ENCODE measurements around the gene APOBEC3C. TPM values are rescaled to one million over a fixed set of nuclear protein-coding genes. Genes with fewer than 3 reads are reported as not detected.
"Not testable (repeated sequence)": the region's sequence is repeated elsewhere in the genome, so short reads cannot be mapped to it uniquely, and the experiment has no call there.

APOBEC3C gene
- total RNA-seq, 1 donor = 9.2 TPM

- H3K4me3 ChIP-seq (ENCODE audit: low read length) = no peak overlapping the region
- peaks cover 10% of the 10 kb centered on the region for H3K4me1 ChIP-seq (ENCODE audit: insufficient read depth, low read length)
- H3K9me3 ChIP-seq (ENCODE audit: low read depth, low read length) = no peaks in the 10 kb centered on the region
- H3K27me3 ChIP-seq (ENCODE audit: insufficient read depth, low read length) = no peaks in the 10 kb centered on the region
Observed at GRCh38 chr22:39027717-39028116, 13.7 kb downstream of the APOBEC3C start.

GRCh38 chr22:39028281-39028680 is 14.2 kb downstream of the APOBEC3C start:
- H3K9me3 ChIP-seq (ENCODE audit: low read depth, low read length) = no peaks in the 10 kb centered on the region
- no peaks in the 10 kb centered on the region for H3K27me3 ChIP-seq (ENCODE audit: insufficient read depth, low read length)
- peaks cover 10% of the 10 kb centered on the region for H3K4me1 ChIP-seq (ENCODE audit: insufficient read depth, low read length)
- H3K4me3 ChIP-seq (ENCODE audit: low read length) = no peak overlapping the region

DNA sequence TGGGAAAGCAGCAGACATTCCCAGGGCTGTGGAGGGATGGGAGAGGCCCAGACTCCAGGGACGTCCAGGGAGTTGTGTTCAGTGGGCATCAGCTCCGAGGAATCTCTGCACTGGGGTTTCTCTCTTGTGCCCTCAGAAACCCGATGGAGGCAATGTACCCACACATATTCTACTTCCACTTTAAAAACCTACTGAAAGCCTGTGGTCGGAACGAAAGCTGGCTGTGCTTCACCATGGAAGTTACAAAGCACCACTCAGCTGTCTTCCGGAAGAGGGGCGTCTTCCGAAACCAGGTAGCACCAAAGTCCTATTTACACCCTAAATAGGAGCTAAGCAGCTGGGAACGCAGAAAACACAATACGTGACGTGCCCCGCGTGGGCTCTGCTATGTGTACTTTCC is 15.2 kb downstream of the APOBEC3C start:
- H3K9me3 ChIP-seq (ENCODE audit: low read depth, low read length) = no peaks in the 10 kb centered on the region
- no peaks in the 10 kb centered on the region for H3K27me3 ChIP-seq (ENCODE audit: insufficient read depth, low read length)
- no peak overlapping the region for H3K4me3 ChIP-seq (ENCODE audit: low read length)
- H3K4me1 ChIP-seq (ENCODE audit: insufficient read depth, low read length) = peaks cover 2% of the 10 kb centered on the region

GRCh38 chr22:39030705-39031104 is 16.6 kb downstream of the APOBEC3C start:
- Histone ChIP-seq H3K9me3 (ENCODE audit: low read depth, low read length) (no peaks in the 10 kb centered on the region), H3K27me3 (ENCODE audit: insufficient read depth, low read length) (no peaks in the 10 kb centered on the region), H3K4me1 (ENCODE audit: insufficient read depth, low read length) (no peaks in the 10 kb centered on the region), H3K4me3 (ENCODE audit: low read length) (no peak overlapping the region)

DNA sequence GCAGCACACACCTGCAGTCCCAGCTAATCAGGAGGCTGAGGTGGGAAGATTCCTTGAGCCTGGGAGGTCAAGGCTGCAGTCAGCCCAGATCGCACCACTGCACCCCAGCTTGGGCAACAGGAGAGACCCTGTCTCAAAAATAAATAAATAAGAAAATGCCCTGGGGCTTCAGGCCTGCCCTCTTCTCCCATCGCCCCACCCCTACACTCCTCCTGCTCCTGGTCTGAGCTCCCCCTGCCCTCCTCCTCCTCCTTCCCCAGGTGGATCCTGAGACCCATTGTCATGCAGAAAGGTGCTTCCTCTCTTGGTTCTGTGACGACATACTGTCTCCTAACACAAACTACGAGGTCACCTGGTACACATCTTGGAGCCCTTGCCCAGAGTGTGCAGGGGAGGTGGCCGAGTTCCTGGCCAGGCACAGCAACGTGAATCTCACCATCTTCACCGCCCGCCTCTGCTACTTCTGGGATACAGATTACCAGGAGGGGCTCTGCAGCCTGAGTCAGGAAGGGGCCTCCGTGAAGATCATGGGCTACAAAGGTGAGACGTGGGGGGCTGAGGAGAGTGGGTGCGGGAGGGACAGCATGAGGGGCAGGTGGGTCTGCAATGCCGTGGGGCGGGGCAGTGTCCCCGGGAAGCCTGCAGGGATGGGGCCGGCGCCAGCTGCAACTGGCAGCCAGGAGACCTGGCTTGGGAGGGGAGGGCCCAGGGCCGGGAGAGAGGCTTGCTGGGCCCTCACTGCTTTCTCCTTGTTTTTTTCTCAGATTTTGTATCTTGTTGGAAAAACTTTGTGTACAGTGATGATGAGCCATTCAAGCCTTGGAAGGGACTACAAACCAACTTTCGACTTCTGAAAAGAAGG is 17.6 kb downstream of the APOBEC3C start:
- not testable (repeated sequence) for H3K9me3 ChIP-seq (ENCODE audit: low read depth, low read length); H3K27me3 ChIP-seq (ENCODE audit: insufficient read depth, low read length); H3K4me1 ChIP-seq (ENCODE audit: insufficient read depth, low read length)

DNA sequence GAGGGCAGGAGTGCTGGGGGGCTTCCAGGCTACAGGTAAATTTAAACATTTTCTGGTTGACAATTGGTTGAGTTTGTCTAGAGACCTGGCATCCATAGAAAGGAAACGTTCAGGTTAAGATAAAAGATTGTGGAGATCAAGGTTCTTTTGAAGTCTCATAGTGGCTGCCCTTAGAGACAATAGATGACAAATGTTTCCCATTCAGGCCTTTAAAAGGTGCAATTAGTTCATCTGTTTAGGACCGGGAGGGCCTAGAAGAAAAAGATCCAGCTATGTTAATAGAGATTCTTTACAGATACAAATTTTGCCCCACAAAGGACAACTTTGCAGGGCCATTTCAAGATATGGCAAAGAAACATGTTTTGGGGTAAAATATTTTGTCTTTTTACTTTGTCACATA is 23.0 kb downstream of the APOBEC3C start:
- H3K9me3 ChIP-seq (ENCODE audit: low read depth, low read length); H3K4me3 ChIP-seq (ENCODE audit: low read length); H3K27me3 ChIP-seq (ENCODE audit: insufficient read depth, low read length): not testable (repeated sequence)
- peaks cover 15% of the 10 kb centered on the region for H3K4me1 ChIP-seq (ENCODE audit: insufficient read depth, low read length)

More for the DNA sequence above, 17.6 kb downstream of the APOBEC3C start:
- not testable (repeated sequence) for H3K4me3 ChIP-seq (ENCODE audit: low read length)

DNA sequence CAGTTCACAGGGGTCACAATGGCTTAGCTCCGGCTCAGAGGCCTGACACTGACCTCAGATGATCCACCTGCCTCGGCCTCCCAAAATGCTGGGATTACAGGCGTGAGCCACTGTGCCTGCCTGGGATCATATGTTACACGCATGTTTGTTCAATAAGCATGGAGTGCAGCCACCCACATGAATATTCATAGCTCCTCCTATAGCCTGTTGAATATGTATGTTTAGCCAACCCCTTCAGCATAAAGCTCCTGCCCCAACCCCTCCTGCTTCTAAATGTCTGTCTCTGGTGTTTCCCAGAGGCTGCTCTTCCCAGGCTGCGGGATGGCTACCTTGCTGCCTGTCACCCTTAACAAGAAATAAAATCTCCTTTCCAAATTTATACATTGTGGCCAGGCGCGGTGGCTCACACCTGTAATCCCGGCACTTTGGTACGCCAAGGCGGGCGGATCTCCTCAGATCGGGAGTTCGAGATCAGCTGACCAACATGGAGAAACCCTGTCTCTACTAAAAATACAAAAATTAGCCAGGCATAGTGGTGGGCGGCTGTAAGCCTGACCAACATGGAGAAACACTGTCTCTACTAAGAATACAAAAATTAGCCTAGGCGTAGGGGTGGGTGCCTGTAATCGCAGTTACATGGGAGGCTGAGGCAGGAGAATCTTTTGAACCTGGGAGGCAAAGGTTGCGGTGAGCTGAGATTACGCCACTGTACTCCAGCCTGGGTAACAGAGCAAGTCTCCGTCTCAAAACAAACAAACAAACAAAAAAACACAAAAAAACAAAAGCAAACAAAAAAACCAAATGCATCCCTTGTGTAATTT is 25.5 kb downstream of the APOBEC3C start:
- Histone ChIP-seq H3K4me3 (ENCODE audit: low read length) (no peak overlapping the region), H3K4me1 (ENCODE audit: insufficient read depth, low read length) (peaks cover 22% of the 10 kb centered on the region), H3K27me3 (ENCODE audit: insufficient read depth, low read length) (no peaks in the 10 kb centered on the region), H3K9me3 (ENCODE audit: low read depth, low read length) (no peaks in the 10 kb centered on the region)

DNA sequence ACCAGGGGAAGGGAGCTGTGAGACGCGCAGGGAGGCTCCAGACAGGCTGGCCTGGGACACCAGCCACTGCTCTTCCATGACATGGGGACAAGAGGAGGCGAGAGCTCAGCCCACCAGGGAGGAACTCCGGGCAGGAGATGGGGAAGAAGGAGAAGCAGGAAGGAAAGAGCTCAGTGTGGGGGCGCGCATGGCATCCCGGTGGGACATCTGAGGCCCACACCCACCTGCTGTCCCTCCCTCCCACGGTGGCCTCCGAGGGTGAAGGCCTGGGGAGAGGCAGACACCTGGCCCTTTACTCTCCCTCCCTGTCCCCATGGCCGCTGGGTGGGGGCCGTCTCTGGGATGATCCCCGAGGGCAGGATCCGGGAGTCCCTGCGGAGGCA is 26.1 kb downstream of the APOBEC3C start:
- peaks cover 22% of the 10 kb centered on the region for H3K4me1 ChIP-seq (ENCODE audit: insufficient read depth, low read length)
- H3K27me3 ChIP-seq (ENCODE audit: insufficient read depth, low read length); H3K9me3 ChIP-seq (ENCODE audit: low read depth, low read length): not testable (repeated sequence)
- peak overlapping the region; percentile 57 for H3K4me3 ChIP-seq (ENCODE audit: low read length)

DNA sequence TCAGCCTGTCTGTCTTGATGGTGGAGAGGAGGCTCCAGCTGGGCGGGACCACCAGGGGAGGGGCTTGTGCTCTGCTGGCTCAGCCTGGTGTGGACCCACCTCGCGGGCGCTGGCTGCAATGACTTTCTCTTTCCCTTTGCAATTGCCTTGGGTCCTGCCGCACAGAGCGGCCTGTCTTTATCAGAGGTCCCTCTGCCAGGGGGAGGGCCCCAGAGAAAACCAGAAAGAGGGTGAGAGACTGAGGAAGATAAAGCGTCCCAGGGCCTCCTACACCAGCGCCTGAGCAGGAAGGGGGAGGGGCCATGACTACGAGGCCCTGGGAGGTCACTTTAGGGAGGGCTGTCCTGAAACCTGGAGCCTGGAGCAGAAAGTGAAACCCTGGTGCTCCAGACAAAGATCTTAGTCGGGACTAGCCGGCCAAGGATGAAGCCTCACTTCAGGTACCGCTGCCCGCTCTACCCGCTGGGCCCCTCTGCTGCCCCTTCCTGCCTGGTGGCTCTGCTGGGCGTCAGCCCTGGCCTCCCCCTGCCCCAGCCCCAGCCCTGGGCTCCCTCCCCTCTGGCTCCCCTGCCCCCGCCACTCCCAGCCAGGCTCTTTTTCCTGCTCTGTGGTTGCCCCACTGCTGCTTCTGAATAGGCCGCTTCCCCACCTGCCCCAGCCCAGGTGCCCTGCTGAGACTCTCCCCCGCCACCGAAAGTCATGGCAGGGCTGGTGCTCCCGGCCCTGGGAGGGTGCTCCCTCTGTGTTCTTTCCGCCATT is 26.7 kb downstream of the APOBEC3C start, which contains the start of gene APOBEC3F:
Gene APOBEC3F (plus strand): TSS at position 327 of the 759 bp plus-strand sequence. CDS start 97 bp downstream, at position 424.
- H3K27me3 ChIP-seq (ENCODE audit: insufficient read depth, low read length); H3K9me3 ChIP-seq (ENCODE audit: low read depth, low read length): not testable (repeated sequence)
- H3K4me1 ChIP-seq (ENCODE audit: insufficient read depth, low read length) = peaks cover 22% of the 10 kb centered on the region
- H3K4me3 ChIP-seq (ENCODE audit: low read length) = peak within 1 kb of the TSS; percentile 57

- Histone ChIP-seq H3K27me3 (ENCODE audit: insufficient read depth, low read length) (no peaks in the 10 kb centered on the region), H3K9me3 (ENCODE audit: low read depth, low read length) (no peaks in the 10 kb centered on the region), H3K4me3 (ENCODE audit: low read length) (no peak overlapping the region), H3K4me1 (ENCODE audit: insufficient read depth, low read length) (peaks cover 22% of the 10 kb centered on the region)
Observed at GRCh38 chr22:39041908-39042307, 27.9 kb downstream of the APOBEC3C start.

DNA sequence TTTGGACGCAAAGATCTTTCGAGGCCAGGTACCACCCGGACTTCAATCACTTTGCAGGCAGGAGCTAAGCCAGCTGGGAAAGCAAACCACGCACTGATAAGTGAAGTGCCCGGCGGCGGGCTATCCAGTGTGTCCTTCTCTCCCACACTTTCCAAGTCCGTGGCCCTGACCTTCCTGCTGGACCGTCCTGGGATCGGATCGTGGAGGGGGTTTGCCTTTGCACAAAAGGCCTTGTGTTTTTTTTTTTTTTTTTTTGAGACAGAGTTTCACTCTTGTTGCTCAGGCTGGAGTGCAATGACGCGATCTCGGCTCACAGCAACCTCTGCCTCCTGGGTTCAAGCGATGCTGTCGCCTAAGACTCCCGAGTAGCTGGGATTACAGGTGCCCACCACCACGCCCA is 29.0 kb downstream of the APOBEC3C start:
- H3K9me3 ChIP-seq (ENCODE audit: low read depth, low read length); H3K27me3 ChIP-seq (ENCODE audit: insufficient read depth, low read length); H3K4me3 ChIP-seq (ENCODE audit: low read length): not testable (repeated sequence)
- peaks cover 22% of the 10 kb centered on the region for H3K4me1 ChIP-seq (ENCODE audit: insufficient read depth, low read length)

DNA sequence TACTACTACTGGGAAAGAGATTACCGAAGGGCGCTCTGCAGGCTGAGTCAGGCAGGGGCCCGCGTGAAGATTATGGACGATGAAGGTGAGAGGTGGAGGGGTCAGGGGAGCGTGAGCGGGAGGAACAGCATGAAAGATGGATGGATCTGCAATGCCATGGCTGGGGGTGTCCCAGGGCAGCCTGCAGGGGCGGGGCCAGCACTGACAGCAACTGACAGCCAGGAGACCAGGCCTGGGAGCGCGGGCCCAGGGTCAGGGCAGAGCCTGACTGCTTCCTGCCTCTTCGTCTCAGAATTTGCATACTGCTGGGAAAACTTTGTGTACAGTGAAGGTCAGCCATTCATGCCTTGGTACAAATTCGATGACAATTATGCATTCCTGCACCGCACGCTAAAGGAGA is 31.1 kb downstream of the APOBEC3C start:
- not testable (repeated sequence) for H3K27me3 ChIP-seq (ENCODE audit: insufficient read depth, low read length); H3K9me3 ChIP-seq (ENCODE audit: low read depth, low read length); H3K4me3 ChIP-seq (ENCODE audit: low read length)
- peaks cover 18% of the 10 kb centered on the region for H3K4me1 ChIP-seq (ENCODE audit: insufficient read depth, low read length)

GRCh38 chr22:39049486-39049885 is 35.4 kb downstream of the APOBEC3C start:
- H3K27me3 ChIP-seq (ENCODE audit: insufficient read depth, low read length); H3K4me1 ChIP-seq (ENCODE audit: insufficient read depth, low read length); H3K9me3 ChIP-seq (ENCODE audit: low read depth, low read length); H3K4me3 ChIP-seq (ENCODE audit: low read length): not testable (repeated sequence)

GRCh38 chr22:39051844-39052495 is 37.9 kb downstream of the APOBEC3C start:
- not testable (repeated sequence) for H3K4me3 ChIP-seq (ENCODE audit: low read length); H3K27me3 ChIP-seq (ENCODE audit: insufficient read depth, low read length); H3K9me3 ChIP-seq (ENCODE audit: low read depth, low read length); H3K4me1 ChIP-seq (ENCODE audit: insufficient read depth, low read length)

All from mononuclear cell (primary cell).